GM19463 (cell line): ENCODE measurements around the gene LAGE3.

Experiments used
- ATAC-seq: cut with Tn5 transposase; IDR thresholded peaks from one replicate; pipeline ENCODE4 v1.9.1; 2021; ENCODE audit warnings: mild to moderate bottlenecking, moderate library complexity; ENCODE audit not compliant: unreplicated experiment

Gene LAGE3

GRCh38 chrX:154458954-154459778, 19.9 kb downstream of the LAGE3 start:
- no peak for ATAC-seq

- peak; percentile 65 for ATAC-seq
These were observed 20.7 kb downstream of the LAGE3 start, which contains the start of gene PLXNA3 for GRCh38 chrX:154458116-154458953. Gene PLXNA3, plus strand, starts transcription at chrX:154458281. Its CDS starts 1,903 bp downstream, at chrX:154460184.

GRCh38 chrX:154457491-154458115, 21.5 kb downstream of the LAGE3 start:
- ATAC-seq, result peak; percentile 60

GRCh38 chrX:154452823-154453222, 26.3 kb downstream of the LAGE3 start:
- ATAC-seq, result no peak

DNA sequence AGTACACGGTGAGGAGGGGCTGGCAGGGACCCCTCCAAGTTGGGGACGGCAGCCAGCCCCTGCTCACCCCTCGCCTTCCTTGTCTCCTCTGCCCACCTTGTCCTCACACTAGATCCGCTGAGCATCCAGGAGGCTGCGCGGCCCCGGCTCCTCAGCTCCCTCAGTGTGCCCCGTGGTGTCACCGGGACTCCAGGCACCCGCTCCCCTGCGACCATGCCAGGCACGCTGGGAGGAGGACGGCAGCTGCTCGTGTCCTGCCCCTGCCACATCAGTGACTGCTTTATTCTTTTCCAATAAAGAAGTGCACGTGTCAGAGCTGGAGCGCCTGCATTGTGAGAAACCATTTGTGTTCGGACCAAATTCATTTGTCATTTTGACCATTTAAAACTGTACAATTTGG, 28.8 kb downstream of the LAGE3 start:
- no peak for ATAC-seq

- no peak for ATAC-seq
These were observed 29.5 kb downstream of the LAGE3 start for GRCh38 chrX:154449618-154450017.

GRCh38 chrX:154448484-154448883, 30.6 kb downstream of the LAGE3 start:
- no peak for ATAC-seq

GRCh38 chrX:154446430-154446829, 32.7 kb downstream of the LAGE3 start:
- no peak for ATAC-seq

DNA sequence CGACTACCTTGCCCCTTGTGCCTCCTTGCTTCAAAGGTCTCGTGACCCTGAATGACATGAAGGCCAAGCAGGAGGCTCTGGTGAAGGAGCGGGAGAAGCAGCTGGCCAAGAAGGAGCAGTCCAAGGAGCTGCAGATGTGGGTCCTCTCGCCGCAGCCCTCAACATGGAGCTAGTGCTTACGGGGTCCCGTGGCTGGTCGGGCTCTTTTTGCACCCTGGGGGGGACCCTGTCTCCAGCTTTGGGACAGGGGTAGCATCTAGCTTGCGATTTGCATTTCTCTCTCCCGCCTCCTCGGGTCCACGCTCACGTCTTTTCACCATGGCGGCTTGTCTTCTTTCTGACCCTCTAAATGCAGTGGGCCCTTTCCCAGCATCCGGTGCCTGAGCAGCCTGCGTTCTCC, 33.3 kb downstream of the LAGE3 start:
- ATAC-seq, result no peak

DNA sequence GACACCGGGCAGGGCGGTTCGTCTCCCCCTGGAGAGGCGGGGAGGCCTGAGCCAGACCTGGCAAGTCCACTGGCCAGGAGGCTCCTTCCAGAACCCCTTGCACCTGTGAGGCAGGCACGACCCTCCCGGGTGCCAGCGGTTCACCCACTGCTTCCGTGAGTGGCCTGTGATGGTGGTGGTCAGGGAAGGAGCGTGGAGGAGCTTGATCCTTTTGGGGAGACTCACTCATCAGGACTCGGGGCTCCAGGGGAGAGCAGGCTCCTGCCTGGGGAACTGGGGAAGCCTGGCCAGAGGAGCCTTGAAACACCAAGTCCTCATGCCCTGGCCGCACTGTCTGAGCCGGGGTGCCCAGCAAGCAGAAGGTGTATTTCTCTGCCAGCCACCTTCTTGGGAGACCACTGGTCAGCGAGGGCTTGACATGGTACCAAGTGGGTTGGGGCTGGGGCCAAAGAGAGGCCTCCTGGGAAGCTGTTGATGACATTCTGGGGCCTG, 34.3 kb downstream of the LAGE3 start:
- ATAC-seq, result no peak

GRCh38 chrX:154443992-154444754, 34.9 kb downstream of the LAGE3 start, which contains the start of gene FAM50A:
Gene FAM50A, plus strand, starts transcription at chrX:154444141. Its CDS starts 95 bp downstream, at chrX:154444236.
- ATAC-seq, result peak; percentile 86

GRCh38 chrX:154443479-154443910, 35.6 kb downstream of the LAGE3 start:
- ATAC-seq, result no peak

DNA sequence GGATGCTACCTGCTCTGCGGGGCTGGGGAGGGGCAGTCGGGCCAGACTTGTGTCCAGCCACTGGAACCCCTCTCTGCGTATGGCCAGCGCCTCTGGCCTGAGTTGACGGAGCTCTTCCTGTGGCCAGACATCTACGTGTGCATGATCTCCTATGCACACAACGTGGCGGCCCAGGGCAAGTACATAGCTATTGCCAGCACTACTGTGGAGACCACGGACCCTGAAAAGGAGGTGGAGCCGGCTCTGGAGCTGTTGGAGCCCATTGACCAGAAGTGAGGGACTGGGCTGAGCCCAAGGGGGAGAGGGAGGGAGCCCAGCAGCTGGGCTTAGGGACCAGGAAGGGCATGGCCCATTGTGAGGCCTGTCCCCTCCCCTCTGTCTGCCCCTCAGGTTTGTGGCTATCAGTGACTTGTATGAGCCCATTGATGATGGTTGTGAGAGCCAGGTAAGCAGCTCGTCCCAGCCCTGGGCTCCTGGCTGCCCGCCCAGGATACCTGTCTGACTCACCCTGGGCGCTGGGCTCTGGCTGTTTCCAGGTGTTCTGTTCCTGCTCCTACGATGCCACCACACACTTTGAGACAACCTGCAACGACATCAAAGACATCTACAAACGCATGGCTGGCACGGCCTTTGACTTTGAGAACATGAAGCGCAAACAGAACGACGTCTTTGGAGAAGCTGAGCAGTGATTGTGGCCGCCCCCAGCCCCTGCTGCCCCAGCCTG, 36.9 kb downstream of the LAGE3 start:
- no peak for ATAC-seq

DNA sequence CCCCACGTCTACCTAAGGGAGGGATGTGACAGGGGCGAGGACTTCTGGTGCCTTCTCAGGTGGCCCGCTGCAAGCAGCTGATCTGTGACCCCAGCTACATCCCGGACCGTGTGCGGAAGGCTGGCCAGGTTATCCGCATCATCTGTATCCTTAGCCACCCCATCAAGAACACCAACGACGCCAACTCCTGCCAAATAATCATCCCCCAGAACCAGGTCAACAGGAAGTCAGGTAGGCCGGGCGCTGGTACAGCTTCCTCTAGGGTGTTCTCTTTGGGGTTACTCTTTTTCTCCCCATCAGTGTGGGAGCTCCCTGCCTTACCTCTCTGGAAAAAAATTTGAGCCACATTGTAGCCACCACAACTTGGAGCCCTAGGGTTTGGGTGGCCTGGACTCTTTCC, 37.5 kb downstream of the LAGE3 start:
- no peak for ATAC-seq

GRCh38 chrX:154440623-154441357, 38.3 kb downstream of the LAGE3 start:
- ATAC-seq, result no peak

- no peak for ATAC-seq
These were observed 39.2 kb downstream of the LAGE3 start for GRCh38 chrX:154439841-154440240.

- ATAC-seq, result no peak
These were observed 40.8 kb downstream of the LAGE3 start for GRCh38 chrX:154437971-154438893.
